HG03159 (cell line): Measurements from ENCODE around the gene PRR7.

Experiments used
- ATAC-seq: cut with Tn5 transposase; IDR thresholded peaks from one replicate; pipeline ENCODE4 v1.9.1; 2021; ENCODE audit warnings: mild to moderate bottlenecking, moderate library complexity; ENCODE audit not compliant: unreplicated experiment

PRR7 gene

GRCh38 chr5:177450667-177451424, 4.2 kb downstream of the PRR7 start:
- ATAC-seq = no peak

GRCh38 chr5:177452688-177453638, 6.3 kb downstream of the PRR7 start:
- ATAC-seq = no peak

DNA sequence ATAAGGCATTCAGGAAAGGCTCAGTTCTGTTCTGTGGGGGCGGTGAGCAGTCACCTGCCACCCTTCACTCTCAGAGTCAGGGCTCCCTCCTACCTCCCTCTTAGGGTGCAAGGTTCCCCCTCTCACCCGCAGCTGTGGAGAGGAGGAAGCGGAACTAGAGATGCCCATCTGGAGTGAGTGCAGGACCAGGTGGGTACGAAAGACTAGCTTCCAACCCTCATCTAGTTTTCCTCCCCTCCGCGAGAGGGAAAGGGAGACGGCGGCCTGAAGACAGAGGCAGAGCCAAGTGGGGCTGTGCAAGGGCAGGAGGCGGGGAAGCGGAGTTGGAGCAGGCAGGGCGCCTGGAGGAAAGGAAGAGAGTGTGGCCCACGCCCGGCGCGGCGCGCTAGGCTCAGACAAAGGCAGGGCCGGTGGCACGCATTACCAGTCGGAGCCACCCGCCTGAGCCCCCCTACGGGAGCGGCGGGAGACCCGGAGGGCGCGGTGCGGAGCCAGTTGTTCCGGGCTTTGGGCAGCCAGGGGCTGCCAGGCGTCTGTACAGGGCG, 7.3 kb downstream of the PRR7 start:
- ATAC-seq = peak; percentile 3

DNA sequence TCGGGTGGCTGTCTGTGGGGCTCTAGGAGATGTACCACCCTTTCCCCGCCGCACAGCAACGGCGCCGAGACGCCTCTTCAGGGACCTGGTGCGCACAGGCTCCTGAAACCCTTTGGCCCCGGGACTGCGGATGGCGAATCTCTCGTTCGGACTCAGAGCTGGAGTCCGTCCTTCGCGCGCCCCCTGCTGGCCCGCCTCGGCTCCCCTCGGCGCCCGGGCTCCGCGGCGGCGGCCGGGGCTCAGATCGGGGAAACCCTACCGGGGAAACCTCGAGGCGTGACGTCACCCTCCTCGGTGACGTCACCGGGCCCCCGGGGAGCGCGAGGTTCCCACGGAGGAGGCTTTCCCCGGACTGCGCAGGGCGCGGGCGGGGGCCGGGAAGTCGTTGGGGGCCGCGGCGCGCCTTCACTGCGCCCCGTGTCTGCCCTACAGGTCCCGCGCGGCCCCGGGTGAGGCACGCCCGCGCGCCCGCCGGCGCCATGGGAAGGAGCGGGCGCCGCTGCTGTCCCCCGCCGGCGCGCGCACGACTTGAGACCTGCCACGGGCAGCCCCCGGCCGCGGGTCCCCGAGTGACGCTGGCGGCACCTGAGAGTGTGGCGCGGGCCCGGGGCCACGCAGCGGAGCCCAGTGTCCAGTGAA, 7.9 kb downstream of the PRR7 start:
- ATAC-seq = peak; percentile 42

- peak; percentile 43 for ATAC-seq
These were observed 8.5 kb downstream of the PRR7 start for GRCh38 chr5:177455036-177455660.

- peak; percentile 19 for ATAC-seq
These were observed 9.3 kb downstream of the PRR7 start for GRCh38 chr5:177455661-177456590.

DNA sequence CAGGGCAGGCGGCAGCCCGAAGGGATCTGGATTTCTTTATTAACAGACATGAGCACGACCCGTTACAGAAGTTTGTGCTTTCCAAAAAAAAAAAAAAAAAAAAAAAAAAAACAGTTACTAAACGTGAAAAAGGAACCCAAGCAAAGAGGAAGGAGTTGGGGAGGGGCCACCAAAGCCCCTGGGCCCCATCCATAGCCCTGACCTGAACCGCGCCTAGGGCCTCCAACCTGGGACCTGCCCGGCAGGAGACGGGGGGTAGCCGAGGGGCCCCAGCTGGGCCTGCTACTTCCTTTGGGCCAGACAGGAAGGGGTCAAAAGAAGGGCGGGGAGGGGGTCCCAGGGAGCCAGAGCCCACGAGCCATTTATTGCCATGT, 10.0 kb downstream of the PRR7 start:
- no peak for ATAC-seq

DNA sequence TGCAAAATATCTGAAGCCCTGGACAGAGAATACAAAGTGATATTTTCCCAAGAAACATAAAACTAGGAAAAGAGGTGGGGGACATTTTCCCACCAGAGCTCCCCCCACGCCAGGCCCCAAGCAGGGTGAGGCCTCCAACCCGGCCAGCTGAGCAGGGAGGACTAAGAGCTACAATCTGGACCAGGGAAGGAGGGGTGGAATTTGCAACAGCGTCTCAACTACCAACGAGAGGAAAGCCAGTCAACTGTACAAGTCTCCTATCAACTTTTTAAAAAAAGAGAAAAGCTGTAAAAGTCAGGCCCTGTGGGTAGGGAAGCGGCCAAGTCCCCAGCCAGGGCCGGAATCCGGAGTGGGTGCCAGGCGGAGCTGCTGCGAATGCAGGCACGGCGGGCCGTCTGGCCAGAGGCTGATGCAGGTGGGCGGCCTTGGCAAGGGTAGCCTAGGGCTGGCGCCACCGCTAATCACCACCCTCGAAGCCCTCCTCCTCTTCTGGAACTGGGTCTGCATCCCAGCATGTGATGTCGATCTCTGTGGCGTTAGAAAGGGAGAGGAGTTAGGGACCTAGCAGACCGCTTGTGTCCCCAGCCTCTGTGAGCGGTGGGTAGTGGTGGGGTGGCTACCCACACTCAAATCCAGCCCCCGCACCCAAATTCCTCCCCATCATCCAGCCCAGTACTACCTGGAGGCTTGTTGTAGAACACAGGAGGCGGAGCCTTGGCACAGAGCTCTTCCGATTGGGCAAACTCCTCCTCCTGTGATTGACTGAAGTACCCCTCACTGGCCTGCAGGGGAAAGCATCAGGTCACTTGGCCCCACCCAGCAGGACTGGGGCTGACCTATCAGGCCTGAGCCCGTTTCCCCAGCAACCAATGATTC, 10.6 kb downstream of the PRR7 start:
- ATAC-seq = peak; percentile 43

- no peak for ATAC-seq
These were observed 11.5 kb downstream of the PRR7 start for GRCh38 chr5:177457852-177458681.

DNA sequence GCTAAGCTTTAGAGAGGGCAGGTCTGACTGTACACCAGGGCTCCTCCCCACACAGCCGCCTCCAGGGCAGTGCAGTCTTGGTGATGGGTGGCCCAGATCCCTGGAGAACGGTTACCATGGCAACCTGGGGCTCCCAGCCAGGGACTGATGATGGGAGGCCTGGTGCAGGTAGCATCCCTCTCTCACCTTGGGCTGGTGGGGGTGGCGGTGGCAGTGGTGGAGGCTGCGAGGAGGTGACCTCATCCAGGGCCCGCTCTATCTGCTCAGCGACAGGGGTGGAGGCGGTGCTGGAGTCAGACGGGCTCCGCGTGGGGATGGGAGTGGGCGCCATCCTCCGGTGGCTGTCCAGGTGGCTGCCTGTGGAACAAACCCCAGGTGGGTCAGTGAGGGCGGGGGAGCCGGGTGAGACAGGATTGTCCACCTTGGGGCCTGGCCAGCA, 12.3 kb downstream of the PRR7 start:
- no peak for ATAC-seq

- no peak for ATAC-seq
These were observed 12.7 kb downstream of the PRR7 start for GRCh38 chr5:177459357-177459756.

GRCh38 chr5:177459819-177460628, 13.4 kb downstream of the PRR7 start:
- ATAC-seq = no peak

DNA sequence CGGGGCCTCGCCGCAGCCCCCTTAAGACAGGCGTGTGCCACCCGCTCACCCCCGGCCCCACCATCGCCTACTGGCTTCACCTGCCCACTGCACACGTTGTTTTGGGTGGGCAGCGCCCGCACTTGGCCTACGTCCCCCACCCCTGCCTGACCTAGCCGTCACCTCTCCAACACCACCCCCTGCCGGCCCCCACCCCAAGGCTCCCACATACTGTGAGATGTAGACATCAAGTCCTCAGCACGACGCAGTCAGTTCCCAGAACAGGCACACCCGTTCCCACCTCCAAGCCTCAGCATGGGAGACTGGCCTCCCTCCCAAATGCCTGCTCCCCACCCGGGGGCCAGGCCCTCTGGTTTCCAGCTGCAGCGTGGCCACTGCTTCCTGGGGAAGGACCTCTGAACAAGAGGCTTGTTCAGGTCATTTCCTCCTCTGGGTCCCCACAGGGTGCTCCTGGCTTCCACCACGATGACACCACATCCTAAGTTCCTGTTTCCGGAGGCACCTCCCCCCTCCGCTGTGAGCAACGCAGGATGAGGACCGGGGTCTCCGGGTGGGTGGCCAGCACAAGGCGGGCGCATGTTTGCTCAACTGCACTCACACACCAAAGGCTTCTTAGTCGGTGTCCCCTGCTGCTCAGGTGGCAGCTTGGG, 15.5 kb downstream of the PRR7 start:
- ATAC-seq = no peak

DNA sequence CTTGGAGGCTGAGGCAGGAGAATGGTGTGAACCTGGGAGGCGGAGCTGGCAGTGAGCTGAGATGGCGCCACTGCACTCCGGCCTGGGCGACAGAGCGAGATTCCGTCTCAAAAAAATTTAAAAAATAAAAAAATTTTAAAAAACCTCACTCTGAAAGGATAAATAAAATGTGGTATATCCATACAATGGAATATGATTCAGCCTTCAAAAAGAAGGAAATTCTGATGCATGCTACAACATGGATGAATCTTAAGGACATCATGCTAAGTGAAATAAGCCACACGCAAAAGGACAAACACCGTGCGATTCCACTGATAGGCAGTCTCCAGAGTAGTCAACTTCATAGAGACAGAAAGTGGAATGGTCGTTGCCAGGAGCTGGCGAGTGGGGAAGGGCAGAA, 18.4 kb downstream of the PRR7 start:
- ATAC-seq = no peak

GRCh38 chr5:177466861-177467260, 20.2 kb downstream of the PRR7 start:
- ATAC-seq = no peak

DNA sequence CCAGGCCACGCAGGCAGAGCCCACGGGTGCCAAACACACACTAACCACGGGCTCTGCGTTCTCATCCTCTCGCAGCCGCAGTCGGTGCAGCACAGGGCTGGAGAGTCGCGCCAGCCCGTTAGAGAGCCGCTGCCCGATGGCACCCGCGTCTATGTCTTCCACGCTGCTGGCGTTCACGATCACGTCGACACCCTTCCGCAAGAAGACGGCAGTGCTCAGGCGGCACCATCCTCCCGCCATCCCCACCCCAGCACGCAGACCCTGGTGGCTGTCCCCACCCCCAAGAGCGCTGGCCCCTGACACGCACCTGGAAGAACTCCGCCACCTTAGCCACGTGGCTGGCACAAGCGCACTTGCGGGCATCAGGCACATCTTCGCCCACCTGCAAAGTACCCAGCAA, 20.8 kb downstream of the PRR7 start:
- no peak for ATAC-seq

DNA sequence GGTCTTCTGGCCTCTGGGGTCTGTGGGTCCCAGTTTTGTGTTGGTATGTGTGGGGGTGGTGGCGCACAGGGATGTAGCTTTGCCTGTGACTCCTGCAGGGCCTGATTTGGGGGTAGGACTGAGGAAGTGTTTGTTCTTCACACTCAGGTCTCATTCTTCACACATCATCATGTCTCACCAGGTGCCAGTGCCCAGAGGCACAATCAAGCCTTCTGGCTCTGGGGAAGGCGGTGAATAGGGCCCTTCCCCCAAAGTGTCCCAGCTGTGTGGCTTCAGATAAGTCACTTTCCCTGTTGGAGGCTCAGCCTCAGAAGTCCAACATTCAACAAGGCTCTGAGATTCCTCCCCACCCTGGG, 21.7 kb downstream of the PRR7 start:
- no peak for ATAC-seq
